Ectodermal cell (in vitro differentiated cells): ENCODE data around the gene FMNL2. TPM values are rescaled to one million over a fixed set of nuclear protein-coding genes. Genes with fewer than 3 reads are reported as not detected.

ENCODE experiments used
- H3K27ac ChIP-seq: 2 replicates; pipeline ENCODE4 v1.7.0; 2013; ENCODE audit warnings: mild to moderate bottlenecking, low read depth, low read length; ENCODE audit not compliant: insufficient read depth, poor library complexity, severe bottlenecking
- H3K27me3 ChIP-seq: 2 replicates; pipeline ENCODE4 v1.7.0; 2013; ENCODE audit warnings: mild to moderate bottlenecking, low read length; ENCODE audit not compliant: insufficient read depth, control insufficient read depth, poor library complexity, severe bottlenecking
- H3K36me3 ChIP-seq: one replicate; pipeline ENCODE4 v1.7.0; 2013; ENCODE audit warnings: low read length; ENCODE audit not compliant: control insufficient read depth, insufficient read depth
- H3K4me1 ChIP-seq: one replicate; pipeline ENCODE4 v1.7.0; 2013; ENCODE audit warnings: low read length; ENCODE audit not compliant: control insufficient read depth, insufficient read depth
- H3K4me3 ChIP-seq: 2 replicates; pipeline ENCODE4 v1.7.0; 2013; ENCODE audit warnings: low read depth, low read length, control low read depth; ENCODE audit not compliant: insufficient read depth
- H3K9me3 ChIP-seq: 2 replicates; pipeline ENCODE4 v1.7.0; 2013; ENCODE audit warnings: mild to moderate bottlenecking, low read length, moderate library complexity; ENCODE audit not compliant: control insufficient read depth
- WGBS, 2 experiments: methylation state at CpG; one replicate each; pipeline ENCODE4 v1.1.7; 2013; ENCODE audit warnings: missing lambda C conversion rate in 2 of 2; 5-methylcytosine and 5-hydroxymethylcytosine counted together
- polyA plus RNA-seq, 4 experiments: library from polyadenylated mRNA; stranded (reverse); fragments of 50-300 nt; gene quantifications; one replicate each; pipeline ENCODE4 v1.2.3, GENCODE V29; 2013

The FMNL2 gene
- polyA plus RNA-seq (2013, experiment 1 of 4): 67.7 TPM
- 79.9 TPM for polyA plus RNA-seq (2013, experiment 2 of 4)
- polyA plus RNA-seq (2013, experiment 3 of 4): 60.2 TPM
- 68.1 TPM for polyA plus RNA-seq (2013, experiment 4 of 4)

DNA sequence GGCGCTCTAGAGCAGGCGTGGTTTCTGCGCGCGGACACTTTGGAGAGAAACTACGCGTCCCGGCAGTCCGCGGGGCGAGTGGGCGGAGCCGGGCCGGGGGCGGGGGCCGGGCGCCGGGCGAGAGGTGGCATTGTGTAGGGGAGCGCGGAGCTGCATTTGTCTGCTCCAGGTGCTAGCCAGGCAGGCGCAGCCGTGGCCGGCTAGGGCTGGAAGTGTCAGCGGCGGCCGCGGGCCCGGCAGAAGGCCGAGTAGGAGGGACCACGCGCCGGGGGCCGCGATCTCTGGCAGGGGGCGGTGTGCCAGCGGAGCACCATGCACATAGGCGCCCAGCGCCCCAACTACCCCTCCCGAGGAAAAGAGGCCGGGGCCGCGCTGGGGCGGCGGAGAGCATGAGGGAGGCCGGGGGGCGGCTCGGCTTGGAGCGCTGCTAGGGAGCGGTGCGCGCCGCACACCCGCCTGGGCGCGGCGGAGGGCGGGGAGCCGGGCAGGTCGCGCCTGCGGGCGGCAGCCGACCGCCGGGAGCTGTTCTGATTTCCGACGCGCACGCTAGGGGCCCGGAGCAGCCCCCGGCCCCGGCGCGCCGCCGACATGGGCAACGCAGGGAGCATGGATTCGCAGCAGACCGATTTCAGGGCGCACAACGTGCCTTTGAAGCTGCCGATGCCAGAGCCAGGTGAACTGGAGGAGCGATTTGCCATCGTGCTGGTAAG, at the start of gene FMNL2:
FMNL2 (plus strand) TSS at position 159 of the 710 bp plus-strand sequence.
- Histone ChIP-seq H3K27me3 (peaks cover 7% of the 10 kb centered on the region), H3K4me3 (peak within 1 kb of the TSS; percentile 65), H3K36me3 (no peaks in the 10 kb centered on the region), H3K4me1 (peaks cover 11% of the 10 kb centered on the region), H3K9me3 (no peaks in the 10 kb centered on the region), H3K27ac (peak within 1 kb of the TSS; percentile 83)
- 0% methylated on average over 85 of the region's 85 CpGs for WGBS, 2 experiments

DNA sequence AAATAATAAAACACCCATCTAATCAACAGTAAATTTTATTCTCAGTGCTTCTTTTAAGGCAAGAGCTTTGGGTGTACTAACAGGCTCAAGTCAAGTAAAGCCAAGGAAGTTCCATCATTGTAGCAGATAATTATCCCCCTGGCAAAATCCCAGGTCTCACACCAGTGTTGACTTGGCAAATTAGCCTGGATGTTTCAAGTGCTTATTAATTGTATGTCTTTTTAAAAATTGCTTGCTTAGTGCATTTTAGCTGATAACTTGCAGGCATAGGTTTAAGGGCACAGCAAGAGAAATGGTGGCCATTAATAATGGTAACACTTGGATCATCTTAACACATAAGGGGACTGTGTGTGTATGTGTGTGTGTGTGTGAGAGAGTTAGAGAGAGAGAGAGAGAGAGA, 42.0 kb upstream of the FMNL2 start:
- Histone ChIP-seq H3K36me3 (no peaks in the 10 kb centered on the region), H3K9me3 (peaks cover 2% of the 10 kb centered on the region), H3K4me1 (no peaks in the 10 kb centered on the region), H3K27ac (no peak overlapping the region), H3K27me3 (no peaks in the 10 kb centered on the region), H3K4me3 (no peak overlapping the region)

DNA sequence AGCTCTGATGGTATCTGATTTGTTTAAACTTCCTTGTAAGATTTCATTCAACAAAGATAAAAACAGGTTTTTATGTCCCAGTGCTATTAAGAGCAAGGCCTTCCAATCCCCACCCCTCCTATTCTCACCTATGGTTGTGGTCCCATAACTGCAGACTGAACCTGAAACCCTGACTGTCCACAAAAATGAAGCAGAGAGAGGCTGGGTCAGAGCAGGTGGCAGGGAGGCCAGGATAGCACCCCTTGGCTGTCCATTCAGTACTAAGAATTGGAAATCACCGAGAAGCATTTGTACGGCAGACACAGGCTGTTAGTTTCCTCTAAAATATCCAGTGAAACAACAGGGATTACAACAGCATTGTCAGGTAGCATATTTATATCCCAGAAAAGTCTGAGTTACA, 37.3 kb upstream of the FMNL2 start:
- no peaks in the 10 kb centered on the region for H3K4me1 ChIP-seq
- no peaks in the 10 kb centered on the region for H3K27me3 ChIP-seq
- WGBS, 2 experiments: 88 to 98% methylated on average over 2 of the region's 2 CpGs
- H3K27ac ChIP-seq: no peak overlapping the region
- H3K4me3 ChIP-seq: no peak overlapping the region
- no peaks in the 10 kb centered on the region for H3K36me3 ChIP-seq
- no peaks in the 10 kb centered on the region for H3K9me3 ChIP-seq

DNA sequence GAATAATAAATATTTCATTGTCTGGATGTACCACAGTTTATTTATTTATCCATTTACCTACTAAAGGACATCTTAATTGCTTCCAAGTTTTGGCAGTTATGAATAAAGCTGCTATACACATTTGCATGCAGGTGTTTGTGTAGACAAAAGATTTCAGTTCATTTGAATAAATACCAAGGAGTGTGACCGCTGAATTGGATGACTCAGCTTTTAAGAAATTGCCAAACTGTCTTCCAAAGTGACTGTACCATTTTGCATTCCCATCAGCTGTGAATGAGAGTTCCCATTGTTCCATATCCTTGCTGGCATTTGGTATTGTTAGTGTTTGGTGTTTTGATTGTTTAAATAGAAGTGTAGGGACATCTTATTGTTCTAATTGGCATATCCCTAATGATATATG, 36.2 kb upstream of the FMNL2 start:
- no peaks in the 10 kb centered on the region for H3K9me3 ChIP-seq
- no peaks in the 10 kb centered on the region for H3K4me1 ChIP-seq
- H3K36me3 ChIP-seq: no peaks in the 10 kb centered on the region
- no peak overlapping the region for H3K27ac ChIP-seq
- WGBS, 2 experiments: 72 to 80% methylated on average over 1 of the region's 1 CpG
- no peak overlapping the region for H3K4me3 ChIP-seq
- no peaks in the 10 kb centered on the region for H3K27me3 ChIP-seq

DNA sequence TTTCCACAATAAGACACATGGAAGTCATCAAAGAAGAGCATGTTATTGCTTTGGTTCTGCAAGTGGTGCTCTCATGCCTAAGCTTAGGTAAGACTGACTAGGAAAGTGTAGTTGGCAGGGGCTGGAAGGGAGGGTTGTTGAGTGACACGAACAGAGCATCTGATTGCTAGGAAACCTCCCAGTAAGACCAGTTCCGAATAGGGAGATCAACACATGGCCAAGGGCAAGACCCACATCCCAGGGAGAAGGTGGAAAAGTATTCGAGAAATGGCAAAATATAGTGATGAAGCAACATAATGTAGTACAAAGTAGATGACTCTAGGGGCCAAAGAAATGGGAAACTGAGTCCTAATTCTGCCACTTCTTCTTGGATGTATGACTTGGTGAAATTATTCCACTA, 33.8 kb upstream of the FMNL2 start:
- Histone ChIP-seq H3K9me3 (no peaks in the 10 kb centered on the region), H3K4me1 (no peaks in the 10 kb centered on the region), H3K27me3 (no peaks in the 10 kb centered on the region), H3K4me3 (no peak overlapping the region), H3K36me3 (no peaks in the 10 kb centered on the region), H3K27ac (no peak overlapping the region)
- WGBS, 2 experiments: 93 to 96% methylated on average over 3 of the region's 3 CpGs

DNA sequence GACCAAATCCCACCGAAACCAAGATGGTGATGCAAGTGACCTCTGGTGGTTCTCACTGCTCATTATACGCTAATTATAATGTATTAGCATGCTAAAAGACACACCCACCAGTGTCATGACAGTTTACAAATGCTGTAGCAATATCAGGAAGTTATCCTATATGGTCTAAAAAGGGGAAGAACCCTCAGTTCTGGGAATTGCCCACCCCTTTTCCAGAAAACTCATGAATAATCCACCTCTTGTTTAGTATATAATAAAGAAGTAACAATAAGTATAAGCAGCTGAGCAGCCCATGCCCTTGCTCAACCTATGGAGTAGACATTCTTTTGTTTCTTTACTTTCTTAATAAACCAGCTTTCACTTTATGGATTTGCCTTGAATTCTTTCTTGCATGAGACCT, 31.0 kb upstream of the FMNL2 start:
- 86 to 95% methylated on average over 2 of the region's 2 CpGs for WGBS, 2 experiments
- H3K27ac ChIP-seq: no peak overlapping the region

DNA sequence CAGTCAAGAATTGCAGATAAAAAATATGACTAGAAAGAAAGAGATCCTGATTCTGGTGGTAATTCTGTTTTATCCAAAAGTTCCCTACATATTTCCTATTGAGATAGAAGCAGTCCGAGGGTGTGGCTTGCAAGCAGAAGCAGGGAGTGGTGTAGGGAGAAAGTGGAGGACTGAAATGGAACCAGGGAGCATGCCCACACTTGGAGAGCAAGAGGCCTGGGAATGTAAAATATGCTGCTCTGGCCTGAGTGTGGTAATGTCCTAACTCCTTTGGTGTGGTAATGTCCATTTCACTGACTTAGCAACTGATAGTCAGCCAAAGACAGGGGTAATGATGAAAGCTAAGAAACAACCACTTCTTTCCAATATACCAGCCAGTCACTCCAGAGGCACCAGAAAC, 30.1 kb upstream of the FMNL2 start:
- Histone ChIP-seq H3K36me3 (no peaks in the 10 kb centered on the region), H3K4me1 (no peaks in the 10 kb centered on the region), H3K9me3 (no peaks in the 10 kb centered on the region), H3K27me3 (no peaks in the 10 kb centered on the region), H3K4me3 (no peak overlapping the region), H3K27ac (no peak overlapping the region)
- 92 to 94% methylated on average over 1 of the region's 1 CpG for WGBS, 2 experiments

More for the DNA sequence above, 31.0 kb upstream of the FMNL2 start:
- Histone ChIP-seq H3K36me3 (no peaks in the 10 kb centered on the region), H3K9me3 (no peaks in the 10 kb centered on the region), H3K4me3 (no peak overlapping the region), H3K27me3 (no peaks in the 10 kb centered on the region), H3K4me1 (no peaks in the 10 kb centered on the region)

DNA sequence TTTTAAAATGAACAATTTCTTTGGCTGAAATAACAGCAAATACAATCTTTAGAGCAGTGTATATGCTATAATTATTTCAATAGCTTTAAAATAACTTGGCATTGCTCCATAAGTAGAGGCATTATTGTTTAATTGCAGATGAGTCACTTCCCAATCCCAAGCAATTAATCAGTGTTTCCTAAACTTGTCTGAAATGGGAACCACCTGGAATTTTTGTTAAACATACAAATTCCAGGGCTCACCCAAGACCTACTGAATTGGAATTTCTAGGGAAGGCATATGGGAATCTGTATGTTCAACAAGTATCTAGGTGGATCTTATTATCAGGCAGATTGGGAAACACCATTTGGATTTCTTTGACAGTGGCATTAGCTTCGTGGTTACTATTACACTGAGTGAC, 27.1 kb upstream of the FMNL2 start:
- Histone ChIP-seq H3K36me3 (no peaks in the 10 kb centered on the region), H3K4me1 (no peaks in the 10 kb centered on the region), H3K27me3 (no peaks in the 10 kb centered on the region), H3K9me3 (no peaks in the 10 kb centered on the region), H3K27ac (no peak overlapping the region), H3K4me3 (no peak overlapping the region)
- WGBS, 2 experiments: 89 to 95% methylated on average over 1 of the region's 1 CpG

DNA sequence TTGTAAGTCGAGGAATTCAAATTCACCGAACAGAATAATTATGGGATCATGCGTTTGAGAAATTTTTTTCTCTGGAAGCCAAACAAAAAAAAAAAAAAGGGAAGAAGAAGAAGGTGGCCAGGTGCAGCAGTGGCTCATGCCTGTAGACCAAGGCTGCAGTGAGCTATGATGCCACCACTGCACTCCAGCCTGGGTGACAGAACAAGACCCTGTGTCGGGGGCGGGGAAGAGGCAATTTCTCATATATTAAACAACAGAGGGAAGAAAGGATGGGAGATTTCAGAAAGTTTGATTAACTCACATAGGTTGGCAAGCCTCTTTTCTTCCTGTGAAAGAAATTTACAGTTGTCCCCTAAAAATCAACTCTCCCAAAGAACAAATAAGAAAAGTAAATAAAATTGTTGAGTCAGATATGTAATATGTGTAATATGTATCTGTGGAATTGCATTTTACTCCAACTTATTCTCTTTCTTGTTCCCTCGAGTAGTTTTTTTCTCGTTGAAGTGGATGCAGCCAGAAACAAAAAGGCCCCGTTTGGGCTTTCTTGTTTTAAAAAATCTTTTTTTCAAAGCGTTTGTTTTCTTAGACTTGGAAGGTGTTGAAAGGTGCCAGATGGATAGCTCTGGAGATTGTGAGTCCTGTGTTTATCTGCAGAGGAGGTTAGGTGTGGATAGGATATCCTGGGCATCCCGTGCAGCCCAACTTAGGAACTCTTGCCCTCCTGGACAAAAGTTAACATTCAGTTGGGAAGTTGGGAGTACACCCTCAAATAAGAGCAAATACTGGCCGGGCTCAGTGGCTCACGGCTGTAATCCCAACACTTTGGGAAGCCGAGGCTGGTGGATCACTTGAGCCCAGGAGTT, 25.4 kb upstream of the FMNL2 start:
- Histone ChIP-seq H3K4me3 (no peak overlapping the region), H3K27ac (no peak overlapping the region), H3K36me3 (no peaks in the 10 kb centered on the region), H3K4me1 (no peaks in the 10 kb centered on the region), H3K27me3 (no peaks in the 10 kb centered on the region), H3K9me3 (no peaks in the 10 kb centered on the region)
- WGBS, 2 experiments: 92 to 93% methylated on average over 11 to 13 of the region's 13 CpGs

DNA sequence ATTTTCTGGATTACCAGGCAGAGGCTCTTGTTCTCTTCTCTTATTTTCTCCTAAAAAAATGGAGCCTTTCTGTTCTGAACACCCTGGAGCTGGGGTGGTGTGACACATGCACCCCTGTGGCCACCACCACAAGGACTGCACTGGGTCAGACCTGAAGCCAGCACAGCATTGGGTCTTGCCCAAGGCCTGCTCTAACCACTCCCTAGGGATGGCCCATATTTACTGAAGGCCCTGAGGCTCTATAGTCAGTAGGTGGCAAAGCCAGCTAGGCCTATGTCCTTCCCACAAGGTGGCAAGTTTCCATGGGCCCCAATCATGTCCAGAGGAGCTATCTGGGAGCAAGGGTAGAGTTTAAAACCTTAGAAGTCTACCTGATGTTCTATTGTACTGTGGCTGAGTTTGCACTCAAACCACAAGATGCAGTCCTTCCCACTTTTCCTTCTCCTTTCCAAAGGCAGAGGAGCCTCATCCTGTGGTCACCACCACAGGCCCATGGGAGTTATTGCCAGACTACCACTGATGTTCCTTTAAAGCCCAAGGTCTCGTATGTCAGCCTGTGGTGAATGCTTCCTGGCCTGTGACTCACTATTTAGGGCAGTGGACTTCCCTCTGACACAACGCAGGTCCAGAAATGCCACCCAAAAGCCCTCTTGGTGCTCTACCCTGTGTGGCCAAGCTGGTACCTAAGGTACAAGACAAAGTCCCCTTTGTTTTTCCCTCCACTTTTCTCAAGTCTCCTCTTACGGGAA, 15.0 kb upstream of the FMNL2 start:
- WGBS, 2 experiments: 93 to 96% methylated on average over 3 of the region's 3 CpGs
- H3K4me1 ChIP-seq: no peaks in the 10 kb centered on the region
- no peak overlapping the region for H3K4me3 ChIP-seq
- no peaks in the 10 kb centered on the region for H3K27me3 ChIP-seq
- H3K36me3 ChIP-seq: no peaks in the 10 kb centered on the region
- H3K27ac ChIP-seq: no peak overlapping the region
- H3K9me3 ChIP-seq: no peaks in the 10 kb centered on the region
